Dendritic cell treated with granulocyte-macrophage colony-stimulating factor and Interleukin-4, amounts not matched to agents 40 ng/mL and 50 ng/mL, for 4 days (primary cell): ENCODE results near the gene TSHZ1.
"Not testable (repeated sequence)": the region's sequence is repeated elsewhere in the genome, so short reads cannot be mapped to it uniquely, and the experiment has no call there.

ENCODE experiments used
- H3K27ac Mint-ChIP-seq: one replicate; pipeline ENCODE4 v1.8.0; 2022; ENCODE audit warnings: mild to moderate bottlenecking, mixed read lengths
- H3K27me3 Mint-ChIP-seq: one replicate; pipeline ENCODE4 v1.8.0; 2022; ENCODE audit warnings: mild to moderate bottlenecking, mixed read lengths
- H3K36me3 Mint-ChIP-seq: one replicate; pipeline ENCODE4 v1.8.0; 2022; ENCODE audit warnings: low read depth, mixed read lengths
- H3K4me1 Mint-ChIP-seq: one replicate; pipeline ENCODE4 v1.8.0; 2022; ENCODE audit warnings: low read depth, mixed read lengths
- H3K4me3 Mint-ChIP-seq: one replicate; pipeline ENCODE4 v1.8.0; 2022; ENCODE audit warnings: mild to moderate bottlenecking, moderate library complexity, mixed read lengths
- H3K9me3 Mint-ChIP-seq: one replicate; pipeline ENCODE4 v1.8.0; 2022; ENCODE audit warnings: mixed read lengths
- intact Hi-C: fragments of 100-400 bp; cut with micrococcal nuclease; formaldehyde crosslinking; loops from one replicate; pipeline ENCODE4 v1.15.0; 2022

The TSHZ1 gene

DNA sequence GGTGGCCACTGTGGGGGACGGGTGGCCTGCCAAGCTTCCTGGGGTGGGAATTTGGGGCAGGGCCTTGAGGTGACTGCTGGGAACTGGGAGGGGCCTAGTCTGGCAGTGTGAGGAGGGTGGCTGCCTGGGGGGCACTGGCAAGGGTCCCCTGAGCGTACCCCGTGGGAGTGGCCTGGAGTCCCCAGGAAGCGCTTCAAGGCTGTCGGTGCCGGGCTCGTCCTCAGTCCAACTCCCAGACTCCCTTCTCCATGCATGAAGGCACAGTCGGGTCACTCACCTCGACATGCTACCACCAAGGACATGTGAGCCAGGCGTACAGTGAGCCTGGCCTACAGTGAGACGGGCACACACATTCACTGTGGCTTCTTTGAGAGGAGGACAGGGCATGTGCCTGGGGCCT, 111.6 kb downstream of the TSHZ1 start:
- no peak overlapping the region for H3K27ac Mint-ChIP-seq
- peaks cover 26% of the 10 kb centered on the region for H3K9me3 Mint-ChIP-seq
- no peak overlapping the region for H3K4me3 Mint-ChIP-seq
- intact Hi-C loops = no loop called here
- peaks cover 7% of the 10 kb centered on the region for H3K4me1 Mint-ChIP-seq
- peaks cover 13% of the 10 kb centered on the region for H3K27me3 Mint-ChIP-seq
- no peaks in the 10 kb centered on the region for H3K36me3 Mint-ChIP-seq

DNA sequence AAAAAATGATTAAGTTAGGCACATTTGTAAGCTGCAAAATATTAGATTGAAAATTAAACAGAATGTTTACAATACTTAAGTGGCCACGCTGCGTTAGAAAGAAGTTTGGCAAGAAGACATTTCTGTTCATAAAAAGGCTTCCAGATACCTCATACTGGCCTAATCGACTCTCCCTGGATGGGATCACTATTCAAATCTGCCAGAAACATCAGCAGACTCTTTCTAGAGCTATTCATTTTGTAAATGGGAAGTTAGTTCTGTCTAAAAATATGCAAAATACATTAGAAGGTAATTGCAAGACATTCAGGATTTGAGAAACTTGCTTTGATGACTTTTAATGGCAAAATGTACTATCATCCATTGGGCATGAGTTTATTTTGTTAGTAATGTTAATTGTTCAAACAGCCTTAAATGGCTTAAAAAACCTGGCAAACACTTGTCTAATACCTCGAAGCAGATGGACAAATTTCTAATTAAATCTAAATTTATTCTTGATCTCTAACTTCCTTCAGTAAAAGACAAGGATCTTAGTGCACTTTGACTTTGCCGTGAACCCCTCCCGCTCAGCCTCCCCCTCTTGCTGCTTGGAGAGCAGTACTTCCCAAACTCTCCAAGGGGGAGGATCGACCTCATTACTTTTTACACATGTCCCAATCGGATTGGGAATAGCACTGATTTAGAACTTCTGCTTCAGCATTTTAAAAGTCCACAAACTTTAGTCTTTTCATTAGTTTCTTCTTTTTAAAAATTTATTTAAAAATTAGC, 113.4 kb downstream of the TSHZ1 start:
- Mint-ChIP-seq H3K4me1 (peaks cover 7% of the 10 kb centered on the region), H3K27ac (no peak overlapping the region), H3K4me3 (no peak overlapping the region), H3K36me3 (no peaks in the 10 kb centered on the region), H3K9me3 (peaks cover 20% of the 10 kb centered on the region), H3K27me3 (peaks cover 11% of the 10 kb centered on the region)
- intact Hi-C loops = no loop called here

DNA sequence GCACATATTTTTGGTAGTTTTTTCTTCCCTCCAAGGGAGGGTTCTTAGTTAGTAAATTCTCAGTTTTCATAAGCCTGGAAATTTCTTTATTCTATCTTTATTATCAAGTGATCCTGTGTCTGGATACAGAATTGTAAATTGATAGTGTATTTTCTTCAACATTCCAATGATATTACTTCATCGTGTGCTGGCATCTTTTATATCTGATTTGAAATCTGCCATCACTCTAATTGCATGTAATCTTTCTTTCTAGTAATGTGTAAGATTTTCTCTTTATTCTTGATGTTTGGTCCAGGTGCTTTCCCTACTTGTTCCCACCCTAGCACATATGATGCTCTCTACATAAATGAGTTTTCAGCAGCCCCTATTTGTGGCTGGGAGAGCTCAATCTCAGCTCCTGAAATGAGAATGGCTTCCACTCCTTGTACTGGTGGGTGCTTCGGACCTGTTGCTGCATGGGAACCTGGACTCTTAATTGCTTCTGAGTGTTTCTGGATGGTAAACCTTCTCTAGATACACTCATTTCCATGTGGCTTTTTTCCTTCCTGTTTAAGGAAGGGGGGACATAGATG, 114.2 kb downstream of the TSHZ1 start:
- H3K4me3 Mint-ChIP-seq = no peak overlapping the region
- H3K4me1 Mint-ChIP-seq = peaks cover 7% of the 10 kb centered on the region
- no peak overlapping the region for H3K27ac Mint-ChIP-seq
- H3K9me3 Mint-ChIP-seq = peaks cover 20% of the 10 kb centered on the region
- no peaks in the 10 kb centered on the region for H3K36me3 Mint-ChIP-seq
- intact Hi-C loops = no loop called here
- peaks cover 11% of the 10 kb centered on the region for H3K27me3 Mint-ChIP-seq

DNA sequence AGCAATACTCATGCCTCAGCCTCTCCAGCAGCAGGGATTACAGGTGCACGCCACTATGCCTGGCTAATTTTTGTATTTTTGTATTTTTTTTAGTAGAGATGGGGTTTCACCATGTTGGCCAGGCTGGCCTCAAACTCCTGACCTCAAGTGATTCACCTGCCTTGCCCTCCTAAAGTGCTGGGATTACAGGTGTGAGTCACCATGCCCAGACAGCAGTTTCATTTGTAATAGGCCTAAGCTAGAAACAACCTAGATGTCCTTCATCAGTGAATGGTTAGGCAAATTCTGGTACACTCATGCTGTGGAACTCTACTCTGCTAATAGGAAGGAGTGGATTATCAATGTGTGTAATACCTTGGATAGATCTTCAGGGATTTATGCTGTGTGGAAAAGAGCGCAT, 119.2 kb downstream of the TSHZ1 start:
- not testable (repeated sequence) for H3K27ac Mint-ChIP-seq

DNA sequence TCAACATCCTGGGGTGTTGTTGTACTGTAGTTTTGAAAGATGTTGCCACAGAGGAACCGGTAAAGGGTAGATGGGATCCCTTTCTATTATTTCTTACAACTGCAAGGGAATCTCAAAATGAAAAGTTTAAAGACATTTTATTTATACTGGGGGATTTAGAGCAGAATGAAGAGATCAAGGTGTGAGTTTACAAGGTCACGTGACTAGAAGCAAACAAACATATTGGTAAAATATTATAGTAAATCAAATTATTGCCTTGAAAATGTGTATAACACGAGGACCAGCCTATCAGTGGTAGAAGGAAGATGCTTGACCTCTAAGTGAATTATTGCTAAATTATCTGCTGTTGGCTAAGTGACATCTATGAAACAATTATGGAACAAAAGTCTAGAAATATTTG, 119.7 kb downstream of the TSHZ1 start:
- Mint-ChIP-seq H3K27me3 (peaks cover 7% of the 10 kb centered on the region), H3K27ac (no peak overlapping the region), H3K9me3 (peaks cover 16% of the 10 kb centered on the region), H3K4me1 (no peaks in the 10 kb centered on the region), H3K36me3 (no peaks in the 10 kb centered on the region), H3K4me3 (no peak overlapping the region)
- intact Hi-C loops = no loop called here

More for the DNA sequence above, 119.2 kb downstream of the TSHZ1 start:
- H3K4me1 Mint-ChIP-seq, H3K4me3 Mint-ChIP-seq, H3K27me3 Mint-ChIP-seq, intact Hi-C loops, H3K36me3 Mint-ChIP-seq: not testable (repeated sequence)
- peaks cover 20% of the 10 kb centered on the region for H3K9me3 Mint-ChIP-seq

DNA sequence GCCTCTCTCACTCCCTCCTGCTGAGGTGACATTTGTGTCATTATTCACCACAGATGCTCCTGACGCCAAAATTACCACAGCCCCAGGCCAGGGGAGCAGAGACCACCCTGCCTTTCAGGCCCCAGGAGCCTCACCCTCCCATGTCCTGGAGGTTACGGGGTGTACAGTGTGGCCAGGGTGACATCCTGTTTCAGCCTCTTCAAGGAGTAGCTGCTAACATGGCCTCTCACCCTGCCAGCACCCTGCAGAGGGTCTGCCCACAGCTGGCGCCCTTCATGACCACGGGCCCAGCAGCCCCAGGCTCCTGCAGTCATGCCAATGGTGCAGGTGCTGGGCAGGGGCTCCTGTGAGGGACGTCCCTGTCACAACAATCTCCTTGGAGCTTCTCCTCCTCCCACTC, 124.3 kb downstream of the TSHZ1 start:
- no peaks in the 10 kb centered on the region for H3K36me3 Mint-ChIP-seq
- no peaks in the 10 kb centered on the region for H3K9me3 Mint-ChIP-seq
- no peak overlapping the region for H3K4me3 Mint-ChIP-seq
- H3K27me3 Mint-ChIP-seq = peaks cover 1% of the 10 kb centered on the region
- H3K4me1 Mint-ChIP-seq = no peaks in the 10 kb centered on the region
- H3K27ac Mint-ChIP-seq = no peak overlapping the region
- intact Hi-C loops = no loop called here

DNA sequence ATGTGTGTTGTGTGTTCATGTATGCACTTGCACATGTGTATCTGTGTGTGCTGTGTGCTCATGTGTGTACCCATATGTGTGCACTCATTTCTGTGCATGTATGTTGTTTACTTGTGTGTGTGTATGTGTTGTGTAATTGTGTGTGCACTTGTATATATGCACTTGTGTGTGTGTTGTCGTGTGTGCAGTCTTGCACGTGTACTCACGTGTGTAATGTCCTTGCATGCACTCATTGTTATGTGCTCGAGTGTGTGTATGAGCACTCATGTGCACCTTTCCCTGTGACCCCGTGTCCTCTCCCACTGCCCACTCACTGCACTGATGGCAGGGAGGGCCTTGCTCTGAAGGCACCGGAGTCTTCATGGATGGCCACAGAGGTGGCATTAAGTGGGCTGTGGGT, 124.9 kb downstream of the TSHZ1 start:
- H3K9me3 Mint-ChIP-seq = no peaks in the 10 kb centered on the region
- H3K4me1 Mint-ChIP-seq = no peaks in the 10 kb centered on the region
- no peak overlapping the region for H3K4me3 Mint-ChIP-seq
- H3K27ac Mint-ChIP-seq = no peak overlapping the region
- H3K36me3 Mint-ChIP-seq = no peaks in the 10 kb centered on the region
- intact Hi-C loops = no loop called here
- H3K27me3 Mint-ChIP-seq = peaks cover 1% of the 10 kb centered on the region

DNA sequence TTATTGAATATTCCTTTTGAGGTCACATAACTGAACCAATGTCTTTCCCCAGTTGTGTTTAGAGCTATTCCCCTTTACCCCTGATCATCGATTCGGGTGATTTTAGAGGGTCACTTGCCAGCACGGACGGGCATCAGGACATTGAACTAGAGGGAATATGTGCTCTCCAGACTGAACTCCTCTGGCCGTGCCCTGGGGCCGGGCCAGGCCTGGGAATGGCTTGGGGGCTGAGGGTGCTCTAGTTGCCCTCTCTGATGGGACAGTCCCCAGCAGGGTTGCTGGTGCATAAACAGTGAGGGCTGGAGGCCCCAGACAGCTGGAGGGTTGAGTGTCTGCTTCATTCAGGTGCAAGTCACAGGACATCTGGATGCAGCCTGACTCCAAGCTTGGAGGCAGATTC, 126.2 kb downstream of the TSHZ1 start:
- Mint-ChIP-seq H3K27ac (no peak overlapping the region), H3K36me3 (no peaks in the 10 kb centered on the region), H3K4me1 (no peaks in the 10 kb centered on the region), H3K4me3 (no peak overlapping the region), H3K9me3 (no peaks in the 10 kb centered on the region), H3K27me3 (no peaks in the 10 kb centered on the region)
- intact Hi-C loops = no loop called here

DNA sequence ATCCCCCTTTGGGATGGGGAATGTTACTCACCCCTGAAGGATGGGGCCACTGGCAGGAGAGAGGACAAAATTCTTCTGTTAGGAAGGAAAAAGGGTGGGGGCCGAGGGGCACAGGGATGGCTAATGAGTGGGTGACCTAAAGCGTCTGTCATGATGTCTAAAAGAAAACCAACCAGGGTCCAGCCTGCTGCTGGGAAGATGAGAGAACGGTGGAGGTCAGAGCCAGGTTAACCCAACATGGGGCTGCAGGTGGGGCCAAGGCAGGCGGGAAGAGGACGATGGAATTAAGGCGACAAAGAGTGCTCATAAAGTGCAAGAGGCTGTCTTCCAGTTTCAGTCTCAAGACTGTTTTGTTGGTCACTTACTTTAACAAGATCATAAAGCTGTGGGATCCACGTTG, 126.8 kb downstream of the TSHZ1 start:
- Mint-ChIP-seq H3K36me3 (no peaks in the 10 kb centered on the region), H3K27ac (no peak overlapping the region), H3K27me3 (no peaks in the 10 kb centered on the region), H3K4me3 (no peak overlapping the region), H3K9me3 (no peaks in the 10 kb centered on the region), H3K4me1 (no peaks in the 10 kb centered on the region)
- intact Hi-C loops = no loop called here

DNA sequence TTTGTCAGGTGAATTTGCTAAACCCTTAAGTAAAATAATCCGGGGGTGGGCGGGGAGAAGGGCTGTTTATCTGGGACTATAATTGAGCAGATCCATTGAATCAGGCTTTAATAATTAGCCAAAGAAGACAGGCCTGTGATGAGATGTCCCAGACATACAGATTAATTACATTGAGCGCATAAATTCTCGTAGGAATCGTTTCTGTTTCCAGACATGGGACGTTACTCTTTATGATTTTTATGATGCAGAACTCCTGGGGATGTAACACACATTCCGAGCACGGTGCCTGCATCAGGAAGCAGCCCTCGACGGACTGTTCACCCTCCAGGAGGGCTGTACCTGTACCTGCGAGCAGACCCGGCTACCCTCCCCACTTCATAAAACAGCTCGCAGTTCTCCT, 128.0 kb downstream of the TSHZ1 start:
- no peak overlapping the region for H3K27ac Mint-ChIP-seq
- H3K27me3 Mint-ChIP-seq = no peaks in the 10 kb centered on the region
- H3K4me1 Mint-ChIP-seq = no peaks in the 10 kb centered on the region
- no peak overlapping the region for H3K4me3 Mint-ChIP-seq
- H3K36me3 Mint-ChIP-seq = no peaks in the 10 kb centered on the region
- H3K9me3 Mint-ChIP-seq = no peaks in the 10 kb centered on the region
- intact Hi-C loops = no loop called here
